GM08714 (cell line): Measurements from ENCODE around the gene PDE4B.
"Not testable (repeated sequence)": the region's sequence is repeated elsewhere in the genome, so short reads cannot be mapped to it uniquely, and the experiment has no call there.

Source experiments
- H3K4me3 ChIP-seq: fragments of 200-500 bp; sonication (Bioruptor generic); 2 replicates; pipeline ENCODE4 v1.5.1; 2014; ENCODE audit warnings: mild to moderate bottlenecking, low read length, inconsistent platforms
- ZNF274 ChIP-seq: IDR thresholded peaks from 2 replicates; pipeline ENCODE4 v1.6.1; 2012; ENCODE audit warnings: mild to moderate bottlenecking, low read depth, low read length

The PDE4B gene

GRCh38 chr1:66399888-66400529, 607.3 kb downstream of the PDE4B start:
- no peak for TF ChIP-seq ZNF274
- no peak overlapping the region for H3K4me3 ChIP-seq

GRCh38 chr1:66400660-66401059, 608.0 kb downstream of the PDE4B start:
- no peak for TF ChIP-seq ZNF274
- no peak overlapping the region; the same call in 1 of the 2 replicates for H3K4me3 ChIP-seq

- TF ChIP-seq ZNF274 = no peak
- no peak overlapping the region for H3K4me3 ChIP-seq
Measured at GRCh38 chr1:66401244-66401643, 608.5 kb downstream of the PDE4B start.

- H3K4me3 ChIP-seq = peak overlapping the region; percentile 30; the same call in 1 of the 2 replicates
- no peak for TF ChIP-seq ZNF274
Measured at GRCh38 chr1:66402194-66402593, 609.5 kb downstream of the PDE4B start.

- no peak for TF ChIP-seq ZNF274
- no peak overlapping the region for H3K4me3 ChIP-seq
Measured at GRCh38 chr1:66403007-66403731, 610.5 kb downstream of the PDE4B start.

- no peak overlapping the region for H3K4me3 ChIP-seq
- TF ChIP-seq ZNF274 = no peak
Measured at GRCh38 chr1:66405061-66405460, 612.4 kb downstream of the PDE4B start.

- H3K4me3 ChIP-seq = not testable (repeated sequence)
Measured at GRCh38 chr1:66411449-66411848, 618.8 kb downstream of the PDE4B start.

GRCh38 chr1:66412704-66413103, 620.0 kb downstream of the PDE4B start:
- no peak overlapping the region for H3K4me3 ChIP-seq
- TF ChIP-seq ZNF274 = no peak

- H3K4me3 ChIP-seq = no peak overlapping the region; the same call in 1 of the 2 replicates
- no peak for TF ChIP-seq ZNF274
Measured at GRCh38 chr1:66413136-66413837, 620.6 kb downstream of the PDE4B start.

GRCh38 chr1:66413838-66414175, 621.1 kb downstream of the PDE4B start:
- no peak for TF ChIP-seq ZNF274
- no peak overlapping the region for H3K4me3 ChIP-seq

GRCh38 chr1:66415281-66415680, 622.6 kb downstream of the PDE4B start:
- TF ChIP-seq ZNF274 = no peak
- H3K4me3 ChIP-seq = no peak overlapping the region

GRCh38 chr1:66415866-66416265, 623.2 kb downstream of the PDE4B start:
- no peak for TF ChIP-seq ZNF274

GRCh38 chr1:66416295-66416694, 623.6 kb downstream of the PDE4B start:
- TF ChIP-seq ZNF274 = no peak
- H3K4me3 ChIP-seq = no peak overlapping the region

More at GRCh38 chr1:66415866-66416265, 623.2 kb downstream of the PDE4B start:
- H3K4me3 ChIP-seq = no peak overlapping the region

- no peak overlapping the region for H3K4me3 ChIP-seq
- TF ChIP-seq ZNF274 = no peak
Measured at GRCh38 chr1:66418021-66418420, 625.3 kb downstream of the PDE4B start.

GRCh38 chr1:66420171-66420570, 627.5 kb downstream of the PDE4B start:
- H3K4me3 ChIP-seq = not testable (repeated sequence)

- not testable (repeated sequence) for H3K4me3 ChIP-seq
Measured at GRCh38 chr1:66420906-66421305, 628.2 kb downstream of the PDE4B start.
